Adrenal gland (tissue), 12 donors: Measurements from ENCODE around the gene COPZ1. TPM values are rescaled to one million over a fixed set of nuclear protein-coding genes. Genes with fewer than 3 reads are reported as not detected.

Experiments used
- DNase-seq, 7 donors: peaks; one replicate each; pipeline ENCODE4 v3.0.0-alpha.2; 2019 to 2020
- H3K27ac ChIP-seq, 5 donors: fragments of 200-600 bp; sonication (generic) in 4 of 5; 1 replicate in 3 of 5; 2 replicates in 2 of 5; pipeline versions ENCODE4 v1.5.1 to v1.8.0; 2016 to 2020; ENCODE audit warnings: mild to moderate bottlenecking in 1 of 5
- H3K27me3 ChIP-seq: fragments of 200-600 bp; 2 replicates; pipeline ENCODE4 v1.8.0; 2021
- H3K36me3 ChIP-seq, 2 donors: fragments of 200-600 bp; replicated peaks in 1 of 2; 1 replicate in 1 of 2; 2 replicates in 1 of 2; pipeline versions ENCODE4 v1.5.1 to v1.8.0; 2018 to 2022
- H3K4me1 ChIP-seq, 2 donors: fragments of 200-600 bp; replicated peaks in 1 of 2; 1 replicate in 1 of 2; 2 replicates in 1 of 2; pipeline versions ENCODE4 v1.5.1 to v1.8.0; 2018 to 2021
- H3K4me3 ChIP-seq, 4 donors: fragments of 200-600 bp; sonication (generic) in 3 of 4; one replicate each; pipeline ENCODE4 v1.5.1; 2016 to 2018
- H3K9me3 ChIP-seq, 3 donors: fragments of 200-600 bp; sonication (generic) in 1 of 3; replicated peaks in 1 of 3; 1 replicate in 2 of 3; 2 replicates in 1 of 3; pipeline versions ENCODE4 v1.5.1 to v1.8.0; 2016 to 2021
- POLR2A ChIP-seq, 2 donors: fragments of 450-650 bp; IDR thresholded peaks; one replicate each; pipeline ENCODE4 v1.6.1; 2017; ENCODE audit warnings: antibody characterized with exemption in 2 of 2, mild to moderate bottlenecking in 2 of 2, moderate library complexity in 1 of 2
- WGBS, 4 donors: extraction: QIAGEN DNeasy Blood & Tissue Kit in 2 of 4; methylation state at CpG; one replicate each; pipeline versions ENCODE4 v1.1.5 to v1.1.7; 2013 to 2017; 5-methylcytosine and 5-hydroxymethylcytosine counted together
- intact Hi-C, 2 donors: fragments of 100-400 bp; cut with DNase I; formaldehyde crosslinking; loops; one replicate each; pipeline versions ENCODE4 v1.14.1 to v1.15.0; 2022 to 2023
- polyA plus RNA-seq, 3 donors: library from polyadenylated mRNA; stranded (reverse); fragments of 200-250 nt in 2 of 3; fragments of 350-450 nt in 1 of 3; fragmentation: Illumina TruSeq in 1 of 3; extraction: RNeasy Lipid Tissue Mini Kit (QIAGEN cat#74804) in 1 of 3; gene quantifications; one replicate each; pipeline ENCODE4 v1.2.3, GENCODE V29; 2013 to 2014
- total RNA-seq, 9 donors: library from RNA; depleted of rRNA in 4 of 9; stranded (reverse); fragments of >200 nt in 4 of 9; fragments of 120-200 nt in 1 of 9; fragmentation: NEBNext Ultra II Directional in 1 of 9; extraction: Animal tissue kit (Norgen Biotek cat#: 25700) in 1 of 9; gene quantifications; one replicate each; pipeline versions ENCODE4 v1.1.0 to v1.2.4, GENCODE V29; 2013 to 2023
- TF ChIP-seq, protein P1 (sequence below), 6 experiments: fragments of 450-650 bp in 4 of 6; fragments of 200-600 bp in 2 of 6; sonication (generic) in 1 of 6; IDR thresholded peaks; 1 replicate in 5 of 6; 2 replicates in 1 of 6; pipeline versions ENCODE4 v1.5.1 to v1.8.0; 2016 to 2021; ENCODE audit warnings: antibody characterized with exemption in 6 of 6, mild to moderate bottlenecking in 2 of 6, moderate library complexity in 1 of 6
- donor health status: healthy with polysubstance abuse.
- donor health status: Bipolar disorder and iron deficiency.
- donor health status: DM: yes; HTN: yes; CAD: no.
- donor health status: DM: no; HTN: no; CAD: no.
- donor health status: DM: no; HTN: no; CAD: no.
- donor health status: DM: yes; HTN: yes; CAD: no.

The COPZ1 gene
- total and polyA plus RNA-seq, 12 donors: 54.7 to 252 (median 152) TPM

DNA sequence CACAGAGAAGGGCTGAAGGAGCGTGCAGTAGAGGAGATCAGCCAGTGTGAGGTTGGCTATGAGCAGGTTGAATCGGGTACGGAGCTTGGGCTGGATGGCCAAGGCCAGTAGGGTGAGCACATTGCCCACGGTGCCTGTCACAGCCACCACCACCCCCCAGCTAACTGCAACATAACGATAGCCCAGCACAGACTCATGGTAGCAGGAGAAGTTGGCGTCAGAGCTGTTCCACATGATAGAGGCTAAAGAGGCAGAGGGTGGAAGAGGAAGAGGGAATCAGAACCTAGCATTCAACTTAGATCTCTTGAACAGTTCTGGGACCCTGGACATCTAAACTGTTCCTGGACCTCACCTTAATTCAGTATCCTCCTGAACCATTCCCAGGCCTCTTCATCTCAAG, 38.7 kb downstream of the COPZ1 start:
- DNase-seq: no peak
- Histone ChIP-seq H3K9me3 (no peaks in the 10 kb centered on the region), H3K4me1 (peaks cover 14 to 23% of the 10 kb centered on the region in 2 donors), H3K4me3 (no peak overlapping the region), H3K36me3 (no peaks in the 10 kb centered on the region), H3K27ac (no peak overlapping the region), H3K27me3 (no peaks in the 10 kb centered on the region)
- WGBS, 4 donors: 70 to 83% (median 79%) methylated on average over 5 to 6 of the region's 6 CpGs
- intact Hi-C loops: loop anchor here (5.0 to 10.0 kb wide), 3 partner anchors 69 to 141 kb away; no protein-coding TSS in a partner anchor
- TF ChIP-seq, protein P1, sequence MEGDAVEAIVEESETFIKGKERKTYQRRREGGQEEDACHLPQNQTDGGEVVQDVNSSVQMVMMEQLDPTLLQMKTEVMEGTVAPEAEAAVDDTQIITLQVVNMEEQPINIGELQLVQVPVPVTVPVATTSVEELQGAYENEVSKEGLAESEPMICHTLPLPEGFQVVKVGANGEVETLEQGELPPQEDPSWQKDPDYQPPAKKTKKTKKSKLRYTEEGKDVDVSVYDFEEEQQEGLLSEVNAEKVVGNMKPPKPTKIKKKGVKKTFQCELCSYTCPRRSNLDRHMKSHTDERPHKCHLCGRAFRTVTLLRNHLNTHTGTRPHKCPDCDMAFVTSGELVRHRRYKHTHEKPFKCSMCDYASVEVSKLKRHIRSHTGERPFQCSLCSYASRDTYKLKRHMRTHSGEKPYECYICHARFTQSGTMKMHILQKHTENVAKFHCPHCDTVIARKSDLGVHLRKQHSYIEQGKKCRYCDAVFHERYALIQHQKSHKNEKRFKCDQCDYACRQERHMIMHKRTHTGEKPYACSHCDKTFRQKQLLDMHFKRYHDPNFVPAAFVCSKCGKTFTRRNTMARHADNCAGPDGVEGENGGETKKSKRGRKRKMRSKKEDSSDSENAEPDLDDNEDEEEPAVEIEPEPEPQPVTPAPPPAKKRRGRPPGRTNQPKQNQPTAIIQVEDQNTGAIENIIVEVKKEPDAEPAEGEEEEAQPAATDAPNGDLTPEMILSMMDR (IDR thresholded peaks at IDR 0.05): no peak
- TF ChIP-seq POLR2A (IDR thresholded peaks at IDR 0.05): no peak

- no peaks in the 10 kb centered on the region for H3K27me3 ChIP-seq
- peak within 1 kb of the TSS in 1 of 5 donors; percentile 5 for H3K27ac ChIP-seq
- no peaks in the 10 kb centered on the region for H3K9me3 ChIP-seq
- no peak for DNase-seq
- TF ChIP-seq POLR2A (IDR thresholded peaks at IDR 0.05): no peak
- TF ChIP-seq, protein P1 (IDR thresholded peaks at IDR 0.05): no peak
- 73 to 80% (median 74%) methylated on average over 4 of the region's 4 CpGs for WGBS, 4 donors
- intact Hi-C loops: loop anchor here (5.0 to 10.0 kb wide), 3 partner anchors 70 to 142 kb away; no protein-coding TSS in a partner anchor
- H3K4me1 ChIP-seq: peaks cover 17 to 30% of the 10 kb centered on the region in 2 donors
- no peaks in the 10 kb centered on the region for H3K36me3 ChIP-seq
- no peak within 1 kb of the TSS for H3K4me3 ChIP-seq
These were observed 39.5 kb downstream of the COPZ1 start, which contains the start of gene GPR84 for GRCh38 chr12:54364413-54364812. Gene GPR84 (minus strand): TSS chr12:54364486. CDS start chr12:54363851, 635 bp downstream.

- DNase-seq: no peak
- Histone ChIP-seq H3K9me3 (no peaks in the 10 kb centered on the region), H3K36me3 (no peaks in the 10 kb centered on the region), H3K4me3 (peak overlapping the region in 1 of 4 donors; percentile 40), H3K27me3 (no peaks in the 10 kb centered on the region), H3K27ac (no peak overlapping the region), H3K4me1 (peaks cover 3 to 32% of the 10 kb centered on the region in 2 donors)
- intact Hi-C loops: loop anchor here (5.0 to 10.0 kb wide), 4 partner anchors 73 to 151 kb away; no protein-coding TSS in a partner anchor
- TF ChIP-seq POLR2A (IDR thresholded peaks at IDR 0.05): no peak
- TF ChIP-seq, protein P1 (IDR thresholded peaks at IDR 0.05): no peak
- 21 to 27% (median 23%) methylated on average over 5 of the region's 5 CpGs for WGBS, 4 donors
These were observed 43.2 kb downstream of the COPZ1 start for GRCh38 chr12:54368025-54368708.

GRCh38 chr12:54368709-54369596, 44.0 kb downstream of the COPZ1 start:
- peak; percentile 86 to 96 (median 92) for DNase-seq
- intact Hi-C loops: loop anchor here (5.0 to 10.0 kb wide), 4 partner anchors 74 to 152 kb away; no protein-coding TSS in a partner anchor
- Histone ChIP-seq H3K9me3 (no peaks in the 10 kb centered on the region), H3K27ac (peak overlapping the region in 1 of 5 donors; percentile 51), H3K27me3 (no peaks in the 10 kb centered on the region), H3K36me3 (no peaks in the 10 kb centered on the region), H3K4me3 (peak overlapping the region in 1 of 4 donors; percentile 40), H3K4me1 (peaks cover 3 to 32% of the 10 kb centered on the region in 2 donors)
- TF ChIP-seq POLR2A (IDR thresholded peaks at IDR 0.05): no peak
- TF ChIP-seq, protein P1 (IDR thresholded peaks at IDR 0.05): peak; percentile 60 to 90 (median 84)
- WGBS, 4 donors: 26 to 36% (median 29%) methylated on average over 32 to 40 of the region's 40 CpGs
